ENCODE data around the gene SPSB2. TPM values are rescaled to one million over a fixed set of nuclear protein-coding genes. Genes with fewer than 3 reads are reported as not detected.

The SPSB2 gene
- total and polyA plus RNA-seq, 9 of the 15 experiments (the other 6 are each of a cell fraction or from before 2014, with no cell fraction given) = 0.10 to 10.6 (median 1.9) TPM

DNA sequence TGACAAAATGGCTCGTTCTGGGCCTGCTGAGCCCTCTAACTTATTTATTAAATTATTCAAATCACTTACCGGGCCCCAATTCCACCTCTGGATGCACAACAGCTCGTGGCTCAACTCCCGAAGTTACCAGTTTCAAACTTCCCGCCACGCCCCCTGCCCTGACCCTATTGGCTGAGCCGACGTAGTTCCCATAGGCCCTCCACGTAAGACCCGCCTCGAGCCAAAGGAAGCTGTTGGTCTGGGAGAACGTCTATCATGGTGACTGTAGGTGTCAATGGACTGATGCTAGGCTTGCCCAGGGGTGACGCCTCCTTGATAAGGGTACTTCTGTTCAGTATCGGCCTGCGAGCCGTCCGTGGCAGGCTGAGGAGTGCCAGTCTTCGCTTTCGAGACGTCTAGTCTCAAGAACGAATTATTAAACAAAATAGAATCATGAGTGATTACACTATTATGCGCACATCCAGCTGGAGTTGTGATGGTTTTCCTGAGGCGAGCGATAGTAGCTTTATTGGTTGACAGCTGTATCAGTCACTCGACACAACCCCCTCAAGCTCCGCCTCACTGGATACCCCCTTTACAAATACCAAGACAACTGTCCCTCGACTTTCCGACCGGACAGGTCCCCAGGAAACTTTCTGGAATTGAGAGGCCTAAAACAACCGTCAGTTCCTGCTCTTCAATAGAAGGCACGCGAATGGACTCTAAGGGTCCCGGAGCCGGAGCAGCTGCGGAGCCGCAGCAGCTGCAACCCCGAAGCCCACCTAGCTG is 21.8 kb downstream of the SPSB2 start, which contains the start of gene CDCA3 (continued):
- TF ChIP-seq, protein P1, sequence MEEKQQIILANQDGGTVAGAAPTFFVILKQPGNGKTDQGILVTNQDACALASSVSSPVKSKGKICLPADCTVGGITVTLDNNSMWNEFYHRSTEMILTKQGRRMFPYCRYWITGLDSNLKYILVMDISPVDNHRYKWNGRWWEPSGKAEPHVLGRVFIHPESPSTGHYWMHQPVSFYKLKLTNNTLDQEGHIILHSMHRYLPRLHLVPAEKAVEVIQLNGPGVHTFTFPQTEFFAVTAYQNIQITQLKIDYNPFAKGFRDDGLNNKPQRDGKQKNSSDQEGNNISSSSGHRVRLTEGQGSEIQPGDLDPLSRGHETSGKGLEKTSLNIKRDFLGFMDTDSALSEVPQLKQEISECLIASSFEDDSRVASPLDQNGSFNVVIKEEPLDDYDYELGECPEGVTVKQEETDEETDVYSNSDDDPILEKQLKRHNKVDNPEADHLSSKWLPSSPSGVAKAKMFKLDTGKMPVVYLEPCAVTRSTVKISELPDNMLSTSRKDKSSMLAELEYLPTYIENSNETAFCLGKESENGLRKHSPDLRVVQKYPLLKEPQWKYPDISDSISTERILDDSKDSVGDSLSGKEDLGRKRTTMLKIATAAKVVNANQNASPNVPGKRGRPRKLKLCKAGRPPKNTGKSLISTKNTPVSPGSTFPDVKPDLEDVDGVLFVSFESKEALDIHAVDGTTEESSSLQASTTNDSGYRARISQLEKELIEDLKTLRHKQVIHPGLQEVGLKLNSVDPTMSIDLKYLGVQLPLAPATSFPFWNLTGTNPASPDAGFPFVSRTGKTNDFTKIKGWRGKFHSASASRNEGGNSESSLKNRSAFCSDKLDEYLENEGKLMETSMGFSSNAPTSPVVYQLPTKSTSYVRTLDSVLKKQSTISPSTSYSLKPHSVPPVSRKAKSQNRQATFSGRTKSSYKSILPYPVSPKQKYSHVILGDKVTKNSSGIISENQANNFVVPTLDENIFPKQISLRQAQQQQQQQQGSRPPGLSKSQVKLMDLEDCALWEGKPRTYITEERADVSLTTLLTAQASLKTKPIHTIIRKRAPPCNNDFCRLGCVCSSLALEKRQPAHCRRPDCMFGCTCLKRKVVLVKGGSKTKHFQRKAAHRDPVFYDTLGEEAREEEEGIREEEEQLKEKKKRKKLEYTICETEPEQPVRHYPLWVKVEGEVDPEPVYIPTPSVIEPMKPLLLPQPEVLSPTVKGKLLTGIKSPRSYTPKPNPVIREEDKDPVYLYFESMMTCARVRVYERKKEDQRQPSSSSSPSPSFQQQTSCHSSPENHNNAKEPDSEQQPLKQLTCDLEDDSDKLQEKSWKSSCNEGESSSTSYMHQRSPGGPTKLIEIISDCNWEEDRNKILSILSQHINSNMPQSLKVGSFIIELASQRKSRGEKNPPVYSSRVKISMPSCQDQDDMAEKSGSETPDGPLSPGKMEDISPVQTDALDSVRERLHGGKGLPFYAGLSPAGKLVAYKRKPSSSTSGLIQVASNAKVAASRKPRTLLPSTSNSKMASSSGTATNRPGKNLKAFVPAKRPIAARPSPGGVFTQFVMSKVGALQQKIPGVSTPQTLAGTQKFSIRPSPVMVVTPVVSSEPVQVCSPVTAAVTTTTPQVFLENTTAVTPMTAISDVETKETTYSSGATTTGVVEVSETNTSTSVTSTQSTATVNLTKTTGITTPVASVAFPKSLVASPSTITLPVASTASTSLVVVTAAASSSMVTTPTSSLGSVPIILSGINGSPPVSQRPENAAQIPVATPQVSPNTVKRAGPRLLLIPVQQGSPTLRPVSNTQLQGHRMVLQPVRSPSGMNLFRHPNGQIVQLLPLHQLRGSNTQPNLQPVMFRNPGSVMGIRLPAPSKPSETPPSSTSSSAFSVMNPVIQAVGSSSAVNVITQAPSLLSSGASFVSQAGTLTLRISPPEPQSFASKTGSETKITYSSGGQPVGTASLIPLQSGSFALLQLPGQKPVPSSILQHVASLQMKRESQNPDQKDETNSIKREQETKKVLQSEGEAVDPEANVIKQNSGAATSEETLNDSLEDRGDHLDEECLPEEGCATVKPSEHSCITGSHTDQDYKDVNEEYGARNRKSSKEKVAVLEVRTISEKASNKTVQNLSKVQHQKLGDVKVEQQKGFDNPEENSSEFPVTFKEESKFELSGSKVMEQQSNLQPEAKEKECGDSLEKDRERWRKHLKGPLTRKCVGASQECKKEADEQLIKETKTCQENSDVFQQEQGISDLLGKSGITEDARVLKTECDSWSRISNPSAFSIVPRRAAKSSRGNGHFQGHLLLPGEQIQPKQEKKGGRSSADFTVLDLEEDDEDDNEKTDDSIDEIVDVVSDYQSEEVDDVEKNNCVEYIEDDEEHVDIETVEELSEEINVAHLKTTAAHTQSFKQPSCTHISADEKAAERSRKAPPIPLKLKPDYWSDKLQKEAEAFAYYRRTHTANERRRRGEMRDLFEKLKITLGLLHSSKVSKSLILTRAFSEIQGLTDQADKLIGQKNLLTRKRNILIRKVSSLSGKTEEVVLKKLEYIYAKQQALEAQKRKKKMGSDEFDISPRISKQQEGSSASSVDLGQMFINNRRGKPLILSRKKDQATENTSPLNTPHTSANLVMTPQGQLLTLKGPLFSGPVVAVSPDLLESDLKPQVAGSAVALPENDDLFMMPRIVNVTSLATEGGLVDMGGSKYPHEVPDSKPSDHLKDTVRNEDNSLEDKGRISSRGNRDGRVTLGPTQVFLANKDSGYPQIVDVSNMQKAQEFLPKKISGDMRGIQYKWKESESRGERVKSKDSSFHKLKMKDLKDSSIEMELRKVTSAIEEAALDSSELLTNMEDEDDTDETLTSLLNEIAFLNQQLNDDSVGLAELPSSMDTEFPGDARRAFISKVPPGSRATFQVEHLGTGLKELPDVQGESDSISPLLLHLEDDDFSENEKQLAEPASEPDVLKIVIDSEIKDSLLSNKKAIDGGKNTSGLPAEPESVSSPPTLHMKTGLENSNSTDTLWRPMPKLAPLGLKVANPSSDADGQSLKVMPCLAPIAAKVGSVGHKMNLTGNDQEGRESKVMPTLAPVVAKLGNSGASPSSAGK (IDR thresholded peaks at IDR 0.05) = peak; percentile 77
- TF ChIP-seq NCOA4 (IDR thresholded peaks at IDR 0.05; ENCODE audit: partially characterized antibody) (no peak), DDX20 (tag; IDR thresholded peaks at IDR 0.05; ENCODE audit: low read depth) (no peak), CBFB (CRISPR knock-in tag; IDR thresholded peaks at IDR 0.05) (no peak; the same call in 1 of the 2 replicates)
- TF ChIP-seq, protein P2, sequence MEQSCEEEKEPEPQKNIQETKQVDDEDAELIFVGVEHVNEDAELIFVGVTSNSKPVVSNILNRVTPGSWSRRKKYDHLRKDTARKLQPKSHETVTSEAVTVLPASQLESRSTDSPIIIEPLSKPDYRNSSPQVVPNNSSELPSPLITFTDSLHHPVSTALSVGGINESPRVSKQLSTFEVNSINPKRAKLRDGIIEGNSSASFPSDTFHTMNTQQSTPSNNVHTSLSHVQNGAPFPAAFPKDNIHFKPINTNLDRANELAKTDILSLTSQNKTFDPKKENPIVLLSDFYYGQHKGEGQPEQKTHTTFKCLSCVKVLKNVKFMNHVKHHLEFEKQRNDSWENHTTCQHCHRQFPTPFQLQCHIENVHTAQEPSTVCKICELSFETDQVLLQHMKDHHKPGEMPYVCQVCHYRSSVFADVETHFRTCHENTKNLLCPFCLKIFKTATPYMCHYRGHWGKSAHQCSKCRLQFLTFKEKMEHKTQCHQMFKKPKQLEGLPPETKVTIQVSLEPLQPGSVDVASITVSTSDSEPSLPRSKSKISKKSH (CRISPR knock-in tag; IDR thresholded peaks at IDR 0.05) = no peak
- TF ChIP-seq, protein P3, sequence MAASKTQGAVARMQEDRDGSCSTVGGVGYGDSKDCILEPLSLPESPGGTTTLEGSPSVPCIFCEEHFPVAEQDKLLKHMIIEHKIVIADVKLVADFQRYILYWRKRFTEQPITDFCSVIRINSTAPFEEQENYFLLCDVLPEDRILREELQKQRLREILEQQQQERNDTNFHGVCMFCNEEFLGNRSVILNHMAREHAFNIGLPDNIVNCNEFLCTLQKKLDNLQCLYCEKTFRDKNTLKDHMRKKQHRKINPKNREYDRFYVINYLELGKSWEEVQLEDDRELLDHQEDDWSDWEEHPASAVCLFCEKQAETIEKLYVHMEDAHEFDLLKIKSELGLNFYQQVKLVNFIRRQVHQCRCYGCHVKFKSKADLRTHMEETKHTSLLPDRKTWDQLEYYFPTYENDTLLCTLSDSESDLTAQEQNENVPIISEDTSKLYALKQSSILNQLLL (CRISPR knock-in tag; IDR thresholded peaks at IDR 0.05; ENCODE audit: borderline replicate concordance) = no peak
- TF ChIP-seq, protein P4, sequence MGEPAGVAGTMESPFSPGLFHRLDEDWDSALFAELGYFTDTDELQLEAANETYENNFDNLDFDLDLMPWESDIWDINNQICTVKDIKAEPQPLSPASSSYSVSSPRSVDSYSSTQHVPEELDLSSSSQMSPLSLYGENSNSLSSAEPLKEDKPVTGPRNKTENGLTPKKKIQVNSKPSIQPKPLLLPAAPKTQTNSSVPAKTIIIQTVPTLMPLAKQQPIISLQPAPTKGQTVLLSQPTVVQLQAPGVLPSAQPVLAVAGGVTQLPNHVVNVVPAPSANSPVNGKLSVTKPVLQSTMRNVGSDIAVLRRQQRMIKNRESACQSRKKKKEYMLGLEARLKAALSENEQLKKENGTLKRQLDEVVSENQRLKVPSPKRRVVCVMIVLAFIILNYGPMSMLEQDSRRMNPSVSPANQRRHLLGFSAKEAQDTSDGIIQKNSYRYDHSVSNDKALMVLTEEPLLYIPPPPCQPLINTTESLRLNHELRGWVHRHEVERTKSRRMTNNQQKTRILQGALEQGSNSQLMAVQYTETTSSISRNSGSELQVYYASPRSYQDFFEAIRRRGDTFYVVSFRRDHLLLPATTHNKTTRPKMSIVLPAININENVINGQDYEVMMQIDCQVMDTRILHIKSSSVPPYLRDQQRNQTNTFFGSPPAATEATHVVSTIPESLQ (CRISPR knock-in tag; IDR thresholded peaks at IDR 0.05) = 0 out of 2 replicates have a peak, but pooled peaks have one; percentile 63

Measured in K562 (cell line).